ENCODE results near the gene ENOSF1. TPM values are rescaled to one million over a fixed set of nuclear protein-coding genes. Genes with fewer than 3 reads are reported as not detected.
A peak's percentile ranks its signal among the peaks of the same experiment; 100 is the strongest.

Gene ENOSF1
- total and polyA plus RNA-seq, 11 donors = 9.9 to 38.7 (median 22.2) TPM

- Histone ChIP-seq H3K4me3 (no peak overlapping the region), H3K36me3 (no peaks in the 10 kb centered on the region), H3K27me3 (peaks cover 0 to 17% (median 3%) of the 10 kb centered on the region in 9 donors), H3K9me3 (no peaks in the 10 kb centered on the region), H3K27ac (no peak overlapping the region), H3K4me1 (peaks cover 0 to 18% (median 6%) of the 10 kb centered on the region in 12 donors)
- TF ChIP-seq POLR2A (IDR thresholded peaks at IDR 0.05) (no peak), CTCF (IDR thresholded peaks at IDR 0.05) (no peak)
- WGBS, 4 donors = 89 to 95% (median 92%) methylated on average over 6 of the region's 6 CpGs
- no peak for ATAC-seq
- intact Hi-C loops (cut with DNase I) = no loop called here
- DNase-seq = no peak
Measured at GRCh38 chr18:659597-659996, 52.8 kb downstream of the ENOSF1 start.

- ATAC-seq = no peak
- H3K9me3 ChIP-seq = no peaks in the 10 kb centered on the region
- peaks cover 0 to 18% (median 6%) of the 10 kb centered on the region in 12 donors for H3K4me1 ChIP-seq
- intact Hi-C loops (cut with DNase I) = no loop called here
- no peak for TF ChIP-seq POLR2A (IDR thresholded peaks at IDR 0.05)
- H3K36me3 ChIP-seq = no peaks in the 10 kb centered on the region
- H3K27ac ChIP-seq = no peak overlapping the region
- WGBS, 4 donors = 83 to 87% (median 85%) methylated on average over 10 of the region's 10 CpGs
- H3K4me3 ChIP-seq = peak overlapping the region in 9 of 12 donors; percentile 59 to 86 (median 80)
- peaks cover 0 to 17% (median 3%) of the 10 kb centered on the region in 9 donors for H3K27me3 ChIP-seq
- no peak for DNase-seq
Measured at GRCh38 chr18:658947-659533, 53.4 kb downstream of the ENOSF1 start.

GRCh38 chr18:658001-658946 lies 54.2 kb downstream of the ENOSF1 start:
- no peaks in the 10 kb centered on the region for H3K36me3 ChIP-seq
- TF ChIP-seq POLR2A (IDR thresholded peaks at IDR 0.05) (no peak), CTCF (IDR thresholded peaks at IDR 0.05) (no peak)
- ATAC-seq = peak; percentile 40 to 93 (median 90)
- intact Hi-C loops (cut with DNase I) = no loop called here
- H3K4me1 ChIP-seq = peaks cover 0 to 18% (median 6%) of the 10 kb centered on the region in 12 donors
- DNase-seq = peak; percentile 76 to 85 (median 81)
- 2 to 5% (median 3%) methylated on average over 43 to 72 of the region's 72 CpGs for WGBS, 4 donors
- no peaks in the 10 kb centered on the region for H3K9me3 ChIP-seq
- peak overlapping the region in 7 of 12 donors; percentile 31 to 51 (median 44) for H3K27ac ChIP-seq
- H3K27me3 ChIP-seq = peaks cover 0 to 17% (median 3%) of the 10 kb centered on the region in 9 donors
- H3K4me3 ChIP-seq = peak overlapping the region; percentile 59 to 86 (median 74)

GRCh38 chr18:657311-658000 lies 55.0 kb downstream of the ENOSF1 start, which contains the start of gene TYMS:
TSS of gene TYMS (plus strand) at chr18:657653. CDS start at chr18:657743, 90 bp downstream.
- peaks cover 0 to 17% (median 3%) of the 10 kb centered on the region in 9 donors for H3K27me3 ChIP-seq
- TF ChIP-seq CTCF (IDR thresholded peaks at IDR 0.05) (no peak), POLR2A (IDR thresholded peaks at IDR 0.05) (no peak)
- ATAC-seq = peak in 3 of 4 donors; percentile 51 to 55 (median 53)
- H3K36me3 ChIP-seq = no peaks in the 10 kb centered on the region
- H3K9me3 ChIP-seq = no peaks in the 10 kb centered on the region
- H3K4me3 ChIP-seq = peak within 1 kb of the TSS; percentile 59 to 86 (median 74)
- peaks cover 0 to 18% (median 6%) of the 10 kb centered on the region in 12 donors for H3K4me1 ChIP-seq
- intact Hi-C loops (cut with DNase I) = no loop called here
- WGBS, 4 donors = 0 to 1% (median 1%) methylated on average over 46 to 79 of the region's 79 CpGs
- peak within 1 kb of the TSS in 7 of 12 donors; percentile 31 to 51 (median 44) for H3K27ac ChIP-seq
- peak in 4 of 5 donors; percentile 14 to 68 (median 29) for DNase-seq

Data from heart left ventricle (tissue), 16 donors.